HG03354 (cell line): ENCODE results near the gene ESPNL.
"Not testable (repeated sequence)": the region's sequence is repeated elsewhere in the genome, so short reads cannot be mapped to it uniquely, and the experiment has no call there.

Experiments
- ATAC-seq: cut with Tn5 transposase; IDR thresholded peaks from one replicate; pipeline ENCODE4 v1.9.1; 2021; ENCODE audit warnings: mild to moderate bottlenecking; ENCODE audit not compliant: unreplicated experiment, poor library complexity, severe bottlenecking

Gene ESPNL

GRCh38 chr2:238113611-238114010, 13.5 kb downstream of the ESPNL start:
- ATAC-seq, result no peak

DNA sequence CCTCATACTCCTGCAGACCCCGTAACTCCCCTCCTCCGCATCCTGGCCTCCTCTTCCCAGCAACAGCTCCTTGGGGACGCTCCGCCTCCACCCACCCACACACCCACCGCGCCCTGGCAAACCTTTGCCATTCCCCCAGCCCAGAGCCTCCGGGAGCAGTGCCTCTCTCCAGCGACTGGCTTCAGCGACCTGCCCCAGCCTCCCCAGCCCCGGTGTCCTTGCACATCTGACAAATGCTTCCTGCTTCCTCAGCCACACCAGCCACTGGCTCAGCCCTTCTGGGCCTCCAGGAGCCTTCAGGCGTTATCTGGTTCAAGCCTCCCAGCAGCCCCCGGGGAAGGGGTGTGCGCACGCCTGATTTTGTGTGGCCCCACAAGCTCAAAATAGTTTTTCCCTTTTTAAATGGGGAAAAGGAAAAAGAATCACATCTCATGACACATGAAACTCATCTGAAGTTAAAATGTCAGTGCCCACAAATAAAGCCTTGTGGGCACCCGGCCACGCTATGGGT, 14.2 kb downstream of the ESPNL start:
- no peak for ATAC-seq

DNA sequence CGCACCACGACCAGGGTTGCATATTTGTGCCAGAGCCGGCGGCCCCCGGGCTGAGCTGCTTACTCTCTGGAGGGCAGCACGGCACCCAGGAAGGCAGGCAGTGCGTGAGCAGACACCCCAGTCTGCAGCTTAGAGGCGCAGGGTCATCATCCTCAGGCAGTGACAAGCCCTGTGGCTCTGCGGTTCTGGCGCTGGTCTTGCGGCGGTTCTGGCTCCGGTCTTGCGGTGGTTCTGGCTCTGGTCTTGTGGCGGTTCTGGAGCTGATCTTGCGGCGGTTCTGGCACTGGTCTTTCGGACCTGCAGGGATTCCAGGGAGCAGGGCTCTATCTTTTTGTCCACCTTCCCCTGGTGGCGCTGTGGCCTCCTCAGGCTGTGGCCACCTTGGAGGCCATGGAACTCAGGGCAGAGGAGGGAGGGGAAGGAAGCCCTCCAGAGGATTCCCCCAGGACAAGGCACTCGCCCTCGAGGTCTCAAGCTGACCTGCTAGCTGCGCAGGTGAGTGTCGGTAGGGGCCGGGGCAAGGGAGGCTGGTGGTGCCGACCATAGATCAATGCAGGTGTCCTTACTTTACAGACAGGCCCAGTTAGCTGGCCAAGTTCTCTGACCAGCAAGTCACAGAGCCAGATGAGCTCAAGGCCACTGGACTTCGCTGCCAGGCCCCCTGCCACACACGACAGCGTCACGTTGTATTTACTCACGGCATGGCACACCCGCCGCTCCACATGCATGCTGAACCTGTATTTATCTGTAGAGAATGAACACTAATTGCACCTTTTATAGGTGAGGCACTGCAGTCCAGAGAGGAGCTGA, 14.9 kb downstream of the ESPNL start:
- no peak for ATAC-seq

GRCh38 chr2:238115709-238116108, 15.6 kb downstream of the ESPNL start:
- not testable (repeated sequence) for ATAC-seq

DNA sequence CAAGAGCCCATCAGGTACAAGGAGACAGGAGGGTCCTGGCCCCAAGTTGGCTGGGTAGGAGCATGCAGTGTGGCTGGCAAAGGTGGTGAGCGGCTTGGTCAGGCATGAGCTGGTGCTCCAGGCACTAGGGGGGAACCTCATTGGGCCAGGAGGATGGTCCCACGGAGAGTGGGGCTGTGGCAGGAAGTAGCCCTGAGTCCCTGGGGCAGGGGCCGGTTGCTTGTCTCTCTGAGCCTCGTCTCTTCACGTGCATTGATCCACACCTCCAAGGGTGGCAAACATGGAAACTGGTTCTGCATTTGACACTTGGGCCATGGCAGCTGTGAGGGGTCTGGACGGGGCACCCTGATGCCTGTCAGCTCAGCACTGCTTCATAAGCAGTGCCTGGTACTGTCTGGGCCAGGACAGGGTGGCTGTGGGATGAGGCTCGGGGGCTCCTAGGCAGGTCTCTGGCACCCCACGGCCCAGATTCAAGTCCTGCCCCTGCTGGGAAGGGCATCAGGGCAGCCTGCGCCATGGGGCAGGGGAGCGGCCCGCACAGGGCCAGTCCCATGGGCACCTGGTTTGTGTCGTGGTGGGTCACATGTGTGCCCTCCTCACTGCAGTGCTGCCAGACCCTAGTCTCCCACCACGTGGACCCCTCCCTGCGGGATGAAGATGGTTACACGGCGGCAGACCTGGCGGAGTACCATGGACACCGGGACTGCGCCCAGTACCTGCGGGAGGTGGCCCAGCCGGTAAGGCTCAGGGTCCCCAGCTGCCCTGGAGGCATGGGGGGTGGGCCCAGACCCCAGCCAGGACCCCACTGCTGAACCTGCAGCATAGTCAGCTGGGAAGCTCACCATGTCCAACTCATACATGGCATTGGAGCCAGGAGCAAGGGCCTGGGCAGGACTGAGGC, 16.4 kb downstream of the ESPNL start:
- ATAC-seq, result no peak

GRCh38 chr2:238117199-238118154, 17.3 kb downstream of the ESPNL start:
- no peak for ATAC-seq

DNA sequence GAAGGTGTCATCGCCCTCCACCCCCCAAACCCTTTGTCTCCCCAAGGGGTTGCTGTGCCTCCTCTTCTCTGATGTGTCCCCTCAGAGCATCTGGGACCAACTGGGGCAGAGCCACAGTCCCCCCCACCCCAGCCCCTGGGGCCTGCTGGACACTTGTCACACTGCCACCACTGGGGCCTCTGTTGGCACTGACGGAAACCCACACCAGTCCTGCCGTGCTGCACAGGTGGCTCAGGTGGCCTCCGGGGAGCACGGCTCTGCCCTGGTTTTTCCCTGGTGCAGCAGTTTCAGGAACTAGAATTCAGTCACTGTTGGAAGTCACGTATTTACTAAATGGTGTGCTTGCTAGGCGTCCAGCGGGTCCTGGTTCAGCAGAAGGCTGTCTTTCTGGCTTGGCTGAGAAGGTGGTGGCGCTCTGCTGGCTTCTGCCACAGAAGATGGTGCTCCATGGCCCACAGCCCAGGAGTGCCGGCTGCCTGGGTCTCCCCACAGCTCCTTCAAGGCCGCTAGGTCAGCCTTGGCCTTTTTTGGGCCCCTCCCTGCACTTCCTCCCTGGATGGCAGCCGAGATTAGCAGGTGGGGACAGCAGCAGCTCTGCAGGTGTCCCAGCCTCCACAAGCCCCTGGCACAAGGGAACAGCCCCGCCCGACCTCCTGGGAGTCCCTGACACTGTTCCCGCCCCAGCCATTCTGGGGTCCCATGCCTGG, 19.8 kb downstream of the ESPNL start:
- ATAC-seq, result no peak

- ATAC-seq, result no peak
Observed at GRCh38 chr2:238120463-238121298, 20.5 kb downstream of the ESPNL start.

DNA sequence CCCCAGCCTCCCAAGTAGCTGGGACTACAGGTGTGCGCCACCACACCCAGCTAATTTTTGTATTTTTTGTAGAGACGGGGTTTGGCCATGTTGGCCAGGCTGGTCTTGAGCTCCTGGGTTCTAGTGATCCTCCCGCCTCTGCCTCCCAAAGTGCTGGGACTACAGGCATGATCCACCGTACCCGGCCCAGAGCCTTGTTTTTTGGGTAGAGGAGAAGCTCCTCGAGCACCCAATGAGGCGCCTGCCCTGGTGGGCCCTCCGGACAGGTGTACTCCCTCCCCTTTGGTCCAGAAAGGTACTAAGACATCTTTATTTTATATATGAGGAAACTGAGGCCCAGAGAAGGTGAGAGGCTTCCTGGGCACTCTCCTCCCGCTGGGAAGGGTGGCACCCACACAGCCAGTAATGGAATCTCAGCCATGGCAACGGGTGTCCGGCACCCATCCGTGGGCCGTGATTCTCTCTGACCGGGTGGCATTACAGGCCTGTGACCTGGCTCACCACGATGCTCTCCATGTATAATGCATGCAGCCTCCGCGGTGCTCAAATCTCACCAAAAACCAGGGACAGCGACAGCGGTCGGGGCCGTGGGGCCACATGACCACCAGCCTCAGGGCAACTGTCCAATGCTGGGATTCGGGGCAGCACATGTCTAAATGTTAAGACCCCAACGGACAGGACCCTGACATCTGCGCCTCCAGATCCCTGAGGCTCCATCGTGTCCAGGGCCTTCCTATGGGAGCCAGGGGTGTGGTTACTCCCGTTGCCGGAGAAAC, 21.6 kb downstream of the ESPNL start:
- ATAC-seq, result no peak

DNA sequence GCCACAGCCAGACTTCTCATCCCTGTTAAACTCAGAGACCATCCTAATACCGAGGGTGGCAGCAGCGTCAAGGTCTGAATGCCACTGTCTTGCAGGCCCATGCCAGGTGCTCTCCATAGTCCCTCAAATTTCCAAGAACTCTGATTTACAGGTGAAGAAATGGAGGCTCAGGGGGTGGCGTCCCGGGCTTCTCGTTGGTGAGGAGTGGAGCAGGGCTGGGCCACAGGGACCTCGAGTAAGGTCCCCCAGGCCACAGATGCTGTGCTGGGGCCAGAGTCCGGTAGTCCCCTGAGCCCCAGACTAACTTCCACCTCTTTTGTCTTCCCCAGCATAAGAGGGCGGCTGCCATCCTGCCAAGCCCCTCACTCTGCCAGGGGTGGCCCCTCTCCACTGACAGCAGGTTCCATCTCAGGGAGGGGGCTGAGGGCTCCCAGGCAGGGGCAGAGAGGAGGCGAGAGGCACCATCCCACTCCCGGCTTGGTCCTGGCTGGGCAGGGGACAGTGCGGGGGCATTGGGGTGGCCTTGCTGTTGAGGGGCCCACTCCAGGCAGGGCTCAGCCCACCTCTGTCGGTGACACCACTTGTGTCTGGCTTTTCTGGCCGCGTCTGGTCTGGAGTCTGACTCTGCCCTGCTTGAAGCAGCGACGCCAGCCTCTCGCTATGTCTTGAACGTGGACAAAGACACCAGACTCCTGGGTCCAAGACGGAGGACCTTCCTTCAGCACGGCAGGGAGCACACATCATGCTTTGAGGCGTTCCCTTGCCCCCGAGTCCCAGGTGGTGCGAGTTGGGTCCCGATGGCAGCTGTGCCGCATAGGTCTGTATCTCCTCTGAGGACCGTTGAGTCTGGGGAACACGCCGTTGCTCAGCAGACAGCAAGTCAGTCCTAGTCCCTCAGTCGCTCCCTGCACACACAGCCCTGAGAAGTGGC, 22.4 kb downstream of the ESPNL start:
- ATAC-seq, result no peak

DNA sequence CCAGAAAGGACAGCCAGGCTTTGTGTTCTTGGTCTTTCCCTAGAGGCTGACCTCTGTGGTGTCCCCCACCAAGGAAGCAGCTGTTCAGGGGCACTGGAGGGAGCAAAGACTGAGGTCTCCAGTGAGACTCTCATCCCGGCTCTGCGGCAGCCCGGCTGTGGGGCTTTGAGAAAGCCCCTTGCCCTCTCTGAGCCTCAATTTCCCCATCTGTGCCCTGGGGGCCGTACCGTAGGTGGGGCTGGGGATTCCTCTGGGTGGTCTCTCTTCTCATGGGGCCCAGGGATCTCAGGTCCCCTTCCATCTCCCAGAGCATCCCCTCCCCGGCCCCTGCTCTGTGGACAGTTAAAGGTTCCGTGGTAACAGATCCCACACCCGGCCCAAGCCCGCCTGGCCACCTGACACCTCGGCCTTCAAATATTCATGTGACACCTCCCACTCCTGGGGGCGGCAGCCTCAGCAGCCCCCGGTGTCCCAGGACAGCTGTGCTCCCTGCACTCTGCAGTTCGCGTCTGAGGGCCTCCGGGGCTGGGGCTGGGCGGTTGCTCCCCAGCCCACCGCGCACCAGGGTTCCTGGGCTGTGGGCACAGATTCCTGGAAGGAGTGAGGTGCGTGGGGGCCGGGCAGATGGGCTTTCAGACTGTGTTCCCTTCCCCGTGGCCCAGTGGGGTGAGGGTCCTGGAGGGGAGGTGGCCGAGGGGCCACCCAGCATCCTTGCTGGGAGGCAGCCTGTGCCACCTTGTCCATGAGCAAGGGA, 23.3 kb downstream of the ESPNL start:
- ATAC-seq, result no peak

DNA sequence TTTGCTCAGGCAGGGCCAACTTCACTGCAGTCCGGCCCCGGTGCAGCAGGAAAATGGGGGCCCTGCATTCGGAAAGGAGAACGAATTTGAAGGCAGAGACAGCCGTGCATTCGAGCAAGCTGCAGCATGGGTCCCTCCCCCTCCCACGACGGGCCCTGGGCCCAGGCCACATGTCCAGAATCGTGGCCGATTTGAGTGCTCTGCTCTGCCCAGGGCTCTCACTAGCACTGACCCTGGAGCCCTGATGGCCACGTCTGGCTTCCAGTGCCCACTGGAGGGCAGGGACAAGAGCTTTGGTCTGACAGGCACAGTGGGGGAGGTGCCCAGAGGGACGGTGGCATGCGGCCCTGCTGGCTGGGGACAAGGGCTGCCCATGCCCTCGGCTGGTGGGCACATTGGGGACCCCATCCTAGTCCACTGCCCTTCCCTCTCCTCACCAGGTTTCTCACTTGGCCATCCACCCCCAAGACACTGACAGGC, 23.9 kb downstream of the ESPNL start:
- ATAC-seq, result no peak

DNA sequence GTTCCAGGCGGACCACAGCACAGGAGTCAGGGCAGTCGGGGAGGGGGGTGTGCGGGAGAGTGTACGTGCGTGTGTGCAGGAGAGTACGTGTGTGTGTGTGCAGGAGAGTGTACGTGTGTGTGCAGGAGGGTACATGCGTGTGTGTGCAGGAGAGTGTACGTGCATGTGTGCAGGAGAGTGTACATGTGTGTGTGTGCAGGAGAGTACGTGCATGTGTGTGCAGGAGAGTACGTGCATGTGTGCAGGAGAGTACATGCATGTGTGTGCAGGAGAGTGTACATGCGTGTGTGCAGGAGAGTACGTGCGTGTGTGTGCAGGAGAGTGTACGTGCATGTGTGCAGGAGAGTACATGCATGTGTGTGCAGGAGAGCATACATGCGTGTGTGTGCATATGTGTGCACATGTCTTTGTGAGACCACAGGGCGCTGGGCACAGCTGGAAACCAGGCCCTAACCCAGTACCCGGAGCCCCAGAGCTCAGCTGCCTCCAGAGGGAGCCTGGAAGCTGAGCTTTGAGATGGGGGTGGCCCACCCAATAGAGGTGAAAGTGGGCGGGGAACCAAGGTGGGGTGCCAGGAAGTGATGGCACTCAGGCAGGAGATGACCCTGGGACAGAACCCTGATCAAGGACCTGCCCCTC, 24.5 kb downstream of the ESPNL start:
- no peak for ATAC-seq

DNA sequence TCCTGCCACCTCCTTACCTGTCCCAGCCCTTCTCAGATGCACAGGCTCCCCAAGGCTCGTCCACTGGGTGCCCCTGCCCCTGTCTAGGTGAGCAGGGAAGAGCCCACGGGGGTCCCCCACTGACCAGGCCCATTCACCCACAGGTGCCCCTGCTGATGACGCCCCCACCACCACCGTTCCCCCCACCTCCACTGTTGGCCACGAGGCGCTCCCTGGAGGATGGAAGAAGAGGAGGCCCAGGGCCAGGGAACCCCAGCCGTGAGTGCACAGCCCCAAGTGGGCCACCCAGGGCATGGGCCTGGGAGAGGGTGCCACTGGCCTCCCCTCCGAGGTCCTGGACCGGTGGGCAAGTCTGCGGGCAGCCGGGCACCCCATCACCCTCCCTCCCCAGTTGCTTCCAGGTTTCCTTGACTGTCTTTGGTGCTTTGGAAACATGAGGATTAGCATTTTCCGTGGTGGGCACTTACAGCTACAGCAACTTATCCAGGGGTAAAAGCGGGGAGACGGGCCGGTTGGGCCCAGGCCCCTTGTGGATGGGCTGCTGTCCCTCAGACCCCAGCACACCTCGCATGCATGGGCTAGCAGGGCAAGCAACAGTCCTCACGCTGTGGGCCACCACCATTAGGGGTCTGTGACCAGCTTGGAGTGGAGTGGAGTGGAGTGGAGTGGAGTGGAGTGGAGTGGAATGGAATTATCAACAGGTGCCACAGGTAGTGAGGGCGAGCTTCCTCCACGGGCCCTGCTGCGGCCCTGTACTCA, 25.2 kb downstream of the ESPNL start:
- no peak for ATAC-seq
